H9 (cell line): Measurements from ENCODE around the gene ACOXL. TPM values are rescaled to one million over a fixed set of nuclear protein-coding genes. Genes with fewer than 3 reads are reported as not detected.

ENCODE experiments used
- DNase-seq: peaks from one replicate; pipeline ENCODE4 v3.0.0-alpha.2; 2017
- H2AFZ ChIP-seq: one replicate; pipeline ENCODE4 v1.6.1; 2013; ENCODE audit warnings: mild to moderate bottlenecking, low read length, control low read depth, moderate library complexity
- H2AK5ac ChIP-seq: 2 replicates; pipeline ENCODE4 v1.6.1; 2013; ENCODE audit warnings: low read length, control low read depth, mixed read lengths; ENCODE audit not compliant: insufficient read length
- H2BK120ac ChIP-seq: one replicate; pipeline ENCODE4 v1.6.1; 2013; ENCODE audit warnings: low read depth, mild to moderate bottlenecking, low read length, control low read depth, inconsistent platforms; ENCODE audit not compliant: poor library complexity, severe bottlenecking
- H2BK12ac ChIP-seq: 2 replicates; pipeline ENCODE4 v1.6.1; 2013; ENCODE audit warnings: low read length, control low read depth, mixed read lengths, low read depth; ENCODE audit not compliant: insufficient read length
- H2BK15ac ChIP-seq: 2 replicates; pipeline ENCODE4 v1.6.1; 2013; ENCODE audit warnings: low read depth, low read length, control low read depth
- H2BK20ac ChIP-seq: one replicate; pipeline ENCODE4 v1.6.1; 2013; ENCODE audit warnings: low read depth, mild to moderate bottlenecking, low read length, control low read depth, inconsistent platforms; ENCODE audit not compliant: poor library complexity, severe bottlenecking
- H2BK5ac ChIP-seq: 2 replicates; pipeline ENCODE4 v1.6.1; 2013; ENCODE audit warnings: low read length, control low read depth, mixed read lengths; ENCODE audit not compliant: insufficient read length
- H3K14ac ChIP-seq: 2 replicates; pipeline ENCODE4 v1.6.1; 2013; ENCODE audit warnings: low read length, control low read depth; ENCODE audit not compliant: insufficient read depth
- H3K18ac ChIP-seq: 2 replicates; pipeline ENCODE4 v1.6.1; 2013; ENCODE audit warnings: low read depth, mild to moderate bottlenecking, mixed read lengths, low read length, control low read depth; ENCODE audit not compliant: insufficient read length
- H3K23ac ChIP-seq: 2 replicates; pipeline ENCODE4 v1.6.1; 2013; ENCODE audit warnings: low read length, control low read depth, mixed read lengths, low read depth; ENCODE audit not compliant: insufficient read length
- H3K23me2 ChIP-seq: 2 replicates; pipeline ENCODE4 v1.6.1; 2013; ENCODE audit warnings: low read depth, mild to moderate bottlenecking, mixed read lengths, low read length, control low read depth; ENCODE audit not compliant: insufficient read length, poor library complexity, severe bottlenecking
- H3K27ac ChIP-seq: 2 replicates; pipeline ENCODE4 v1.5.1; 2013; ENCODE audit warnings: low read length, control low read depth, mixed read lengths, low read depth; ENCODE audit not compliant: insufficient read length
- H3K27me3 ChIP-seq: 2 replicates; pipeline ENCODE4 v1.6.1; 2013; ENCODE audit warnings: low read length, control low read depth, inconsistent platforms; ENCODE audit not compliant: insufficient read depth
- H3K4ac ChIP-seq: 2 replicates; pipeline ENCODE4 v1.6.1; 2013; ENCODE audit warnings: low read depth, mild to moderate bottlenecking, control low read depth, inconsistent platforms, low read length, moderate library complexity
- H3K4me1 ChIP-seq: 2 replicates; pipeline ENCODE4 v1.6.1; 2013; ENCODE audit warnings: low read length, control low read depth, inconsistent platforms; ENCODE audit not compliant: insufficient read depth
- H3K4me2 ChIP-seq: 2 replicates; pipeline ENCODE4 v1.6.1; 2013; ENCODE audit warnings: low read length, control low read depth, mixed read lengths; ENCODE audit not compliant: insufficient read length, insufficient read depth
- H3K56ac ChIP-seq: 2 replicates; pipeline ENCODE4 v1.6.1; 2013; ENCODE audit warnings: low read depth, mild to moderate bottlenecking, mixed read lengths, low read length, control low read depth; ENCODE audit not compliant: insufficient read length
- H3K79me1 ChIP-seq: 2 replicates; pipeline ENCODE4 v1.6.1; 2013; ENCODE audit warnings: low read depth, mild to moderate bottlenecking, moderate library complexity, low read length, control low read depth, inconsistent platforms; ENCODE audit not compliant: insufficient read depth, poor library complexity, severe bottlenecking
- H3K79me2 ChIP-seq: 2 replicates; pipeline ENCODE4 v1.6.1; 2013; ENCODE audit warnings: low read length, control low read depth, inconsistent platforms; ENCODE audit not compliant: insufficient read depth
- H3K9ac ChIP-seq: 2 replicates; pipeline ENCODE4 v1.6.1; 2013; ENCODE audit warnings: low read length, control low read depth, mixed read lengths; ENCODE audit not compliant: insufficient read length; ENCODE audit errors: extremely low read depth
- H3K9me3 ChIP-seq: one replicate; pipeline ENCODE4 v1.6.1; 2013; ENCODE audit warnings: low read depth, low read length, inconsistent platforms; ENCODE audit not compliant: control insufficient read depth
- H3T11ph ChIP-seq: one replicate; pipeline ENCODE4 v1.6.1; 2013; ENCODE audit warnings: mild to moderate bottlenecking, low read length, control low read depth, inconsistent platforms
- H4K20me1 ChIP-seq: one replicate; pipeline ENCODE4 v1.6.1; 2013; ENCODE audit not compliant: control insufficient read depth, insufficient read length, insufficient read depth
- H4K5ac ChIP-seq: 2 replicates; pipeline ENCODE4 v1.6.1; 2013; ENCODE audit warnings: low read depth, mild to moderate bottlenecking, mixed read lengths, low read length, control low read depth; ENCODE audit not compliant: insufficient read length
- H4K8ac ChIP-seq: replicated peaks from 2 replicates; pipeline ENCODE4 v1.6.1; 2013; ENCODE audit warnings: low read length, control low read depth, mixed read lengths, low read depth; ENCODE audit not compliant: insufficient read length
- H4K91ac ChIP-seq: 2 replicates; pipeline ENCODE4 v1.6.1; 2013; ENCODE audit warnings: low read depth, mild to moderate bottlenecking, moderate library complexity, mixed read lengths, low read length, control low read depth; ENCODE audit not compliant: insufficient read length
- H3K27ac Mint-ChIP-seq, 3 experiments: 2 replicates in 2 of 3; 3 replicates in 1 of 3; pipeline ENCODE4 v1.8.0; 2020 to 2021; ENCODE audit warnings: mixed read lengths in 3 of 3, mild to moderate bottlenecking in 1 of 3, moderate library complexity in 1 of 3
- H3K27me3 Mint-ChIP-seq: 2 replicates; pipeline ENCODE4 v1.8.0; 2021; ENCODE audit warnings: low read depth, mild to moderate bottlenecking, moderate library complexity, mixed read lengths
- H3K36me3 Mint-ChIP-seq, 3 experiments: 2 replicates in 2 of 3; 3 replicates in 1 of 3; pipeline ENCODE4 v1.8.0; 2020 to 2021; ENCODE audit warnings: low read depth in 3 of 3, mixed read lengths in 3 of 3; ENCODE audit not compliant: insufficient read depth in 1 of 3
- H3K4me1 Mint-ChIP-seq, 2 experiments: 2 replicates each; pipeline ENCODE4 v1.8.0; 2020; ENCODE audit warnings: mixed read lengths in 2 of 2
- H3K4me3 Mint-ChIP-seq, 2 experiments: 2 replicates in 1 of 2; 3 replicates in 1 of 2; pipeline ENCODE4 v1.8.0; 2020 to 2021; ENCODE audit warnings: mild to moderate bottlenecking in 2 of 2, mixed read lengths in 2 of 2, moderate library complexity in 1 of 2
- H3K9me3 Mint-ChIP-seq, 2 experiments: 2 replicates in 1 of 2; 3 replicates in 1 of 2; pipeline ENCODE4 v1.8.0; 2020; ENCODE audit warnings: mild to moderate bottlenecking in 2 of 2, mixed read lengths in 2 of 2, moderate library complexity in 1 of 2
- WGBS: extraction: QIAGEN DNeasy Blood & Tissue Kit; methylation state at CpG from one replicate; pipeline ENCODE4 v1.1.7; 2013; ENCODE audit warnings: missing lambda C conversion rate, low lambda C conversion rate, mixed read lengths; ENCODE audit not compliant: insufficient read length; ENCODE audit errors: extremely low coverage; 5-methylcytosine and 5-hydroxymethylcytosine counted together
- total RNA-seq: library from RNA; stranded (reverse); gene quantifications from 2 replicates; pipeline ENCODE4 v1.2.1, GENCODE V29; 2021
- TF ChIP-seq, protein P1 (sequence below): fragments of 200-600 bp; sonication (generic); conservative IDR thresholded peaks from 3 replicates; pipeline ENCODE4 v1.8.0; 2021; ENCODE audit warnings: antibody characterized with exemption, mild to moderate bottlenecking

Gene ACOXL
- total RNA-seq, 1 experiment from 2014 or later = 37.6 TPM

DNA sequence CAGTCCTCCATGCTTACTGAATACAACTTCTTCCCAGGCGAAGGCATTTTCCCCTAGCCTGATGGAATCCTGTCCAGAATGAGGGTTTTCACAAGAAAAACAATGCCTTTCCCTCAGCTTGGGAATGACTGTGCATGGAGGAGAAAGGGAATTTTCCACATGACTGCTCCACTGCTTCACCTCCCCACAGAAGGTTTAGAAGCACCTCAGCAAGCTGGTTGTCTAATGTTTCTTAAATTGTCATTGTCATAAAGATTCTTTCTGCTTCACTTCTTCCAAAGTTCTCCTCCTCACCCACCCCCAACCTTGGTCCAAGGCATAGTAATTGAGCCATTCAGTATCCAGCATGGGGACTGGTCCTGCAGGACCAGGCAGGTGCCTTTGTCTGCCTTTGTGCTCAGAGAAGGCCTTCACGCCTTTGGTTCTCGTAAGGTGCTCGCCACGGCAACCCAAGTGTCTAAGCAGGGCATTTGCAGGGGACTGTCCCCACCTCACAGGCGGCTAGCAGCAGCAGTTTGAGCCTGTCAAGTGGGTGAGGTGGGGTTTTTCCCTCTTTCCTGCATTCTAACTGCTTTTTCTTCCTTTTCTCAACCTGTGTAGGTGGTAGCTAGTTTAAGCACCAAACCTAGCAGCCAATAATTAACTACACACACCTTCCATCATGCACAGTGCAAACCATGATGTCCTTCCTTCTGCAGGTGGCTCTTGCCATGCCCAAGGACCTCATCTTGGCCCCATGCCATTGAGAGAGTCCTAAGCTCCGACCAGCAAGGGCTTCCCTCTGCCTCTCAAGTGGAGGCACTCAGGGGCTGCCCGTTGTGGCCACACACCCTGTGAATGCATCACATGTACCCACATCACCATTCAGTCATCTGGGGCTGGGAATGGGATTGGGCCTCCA lies 322.7 kb downstream of the ACOXL start:
- Histone ChIP-seq H3K18ac (no peak overlapping the region), H3K27me3 (no peaks in the 10 kb centered on the region), H3K4me2 (no peak overlapping the region), H2BK5ac (no peak overlapping the region), H2BK120ac (no peak overlapping the region), H4K91ac (no peak overlapping the region), H4K8ac (no peak overlapping the region), H3K56ac (no peak overlapping the region), H3K23me2 (no peaks in the 10 kb centered on the region), H3K14ac (no peak overlapping the region; the same call in 1 of the 2 replicates), H2AFZ (no peak overlapping the region), H3T11ph (no peak overlapping the region), H2BK20ac (no peak overlapping the region), H3K23ac (no peak overlapping the region), H3K4me1 (no peaks in the 10 kb centered on the region), H3K9ac (no peak overlapping the region), H2AK5ac (no peak overlapping the region), H3K4ac (no peak overlapping the region), H4K20me1 (no peaks in the 10 kb centered on the region), H3K27ac (no peak overlapping the region), H2BK12ac (no peak overlapping the region), H3K9me3 (no peaks in the 10 kb centered on the region), H3K79me2 (no peaks in the 10 kb centered on the region), H4K5ac (no peak overlapping the region), H2BK15ac (no peak overlapping the region), H3K79me1 (no peaks in the 10 kb centered on the region)
- WGBS = no CpG with 5 or more reads among the region's 8 CpGs
- no peak for DNase-seq
- H3K27me3 Mint-ChIP-seq = no peaks in the 10 kb centered on the region; the same call in 1 of the 2 replicates
- no peaks in the 10 kb centered on the region for H3K9me3 Mint-ChIP-seq
- no peak overlapping the region for H3K27ac Mint-ChIP-seq
- peaks cover 3 to 4% of the 10 kb centered on the region in 2 experiments; a peak in 2 of 4 replicates for H3K4me1 Mint-ChIP-seq
- H3K4me3 Mint-ChIP-seq = no peak overlapping the region
- TF ChIP-seq, protein P1, sequence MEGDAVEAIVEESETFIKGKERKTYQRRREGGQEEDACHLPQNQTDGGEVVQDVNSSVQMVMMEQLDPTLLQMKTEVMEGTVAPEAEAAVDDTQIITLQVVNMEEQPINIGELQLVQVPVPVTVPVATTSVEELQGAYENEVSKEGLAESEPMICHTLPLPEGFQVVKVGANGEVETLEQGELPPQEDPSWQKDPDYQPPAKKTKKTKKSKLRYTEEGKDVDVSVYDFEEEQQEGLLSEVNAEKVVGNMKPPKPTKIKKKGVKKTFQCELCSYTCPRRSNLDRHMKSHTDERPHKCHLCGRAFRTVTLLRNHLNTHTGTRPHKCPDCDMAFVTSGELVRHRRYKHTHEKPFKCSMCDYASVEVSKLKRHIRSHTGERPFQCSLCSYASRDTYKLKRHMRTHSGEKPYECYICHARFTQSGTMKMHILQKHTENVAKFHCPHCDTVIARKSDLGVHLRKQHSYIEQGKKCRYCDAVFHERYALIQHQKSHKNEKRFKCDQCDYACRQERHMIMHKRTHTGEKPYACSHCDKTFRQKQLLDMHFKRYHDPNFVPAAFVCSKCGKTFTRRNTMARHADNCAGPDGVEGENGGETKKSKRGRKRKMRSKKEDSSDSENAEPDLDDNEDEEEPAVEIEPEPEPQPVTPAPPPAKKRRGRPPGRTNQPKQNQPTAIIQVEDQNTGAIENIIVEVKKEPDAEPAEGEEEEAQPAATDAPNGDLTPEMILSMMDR = no peak
- H3K36me3 Mint-ChIP-seq = peaks cover 7 to 10% (median 9%) of the 10 kb centered on the region in 3 experiments; a peak in 6 of 7 replicates
